Thoracic aorta (tissue), 2 donors: ENCODE measurements around the gene NRL. TPM values are rescaled to one million over a fixed set of nuclear protein-coding genes. Genes with fewer than 3 reads are reported as not detected.

Experiments
- ATAC-seq: fragments of 150-250 bp; one replicate; pipeline ENCODE4 v1.8.0; 2017; ENCODE audit warnings: low read depth; ENCODE audit not compliant: insufficient number of reproducible peaks, low FRiP score
- DNase-seq: peaks from one replicate; pipeline ENCODE4 v3.0.0-alpha.2; 2020; ENCODE audit warnings: low spot score
- H3K27ac ChIP-seq, 2 donors: fragments of 200-600 bp; sonication (generic); 1 replicate in 1 of 2; 2 replicates in 1 of 2; pipeline ENCODE4 v1.5.1; 2016; ENCODE audit warnings: mild to moderate bottlenecking in 2 of 2, moderate library complexity in 2 of 2
- H3K27me3 ChIP-seq: fragments of 200-600 bp; sonication (generic); replicated peaks from 2 replicates; pipeline ENCODE4 v1.6.0; 2016; ENCODE audit warnings: mild to moderate bottlenecking; ENCODE audit not compliant: insufficient read depth
- H3K36me3 ChIP-seq: fragments of 200-600 bp; sonication (generic); one replicate; pipeline ENCODE4 v1.5.1; 2016
- H3K4me1 ChIP-seq, 2 donors: fragments of 200-600 bp; sonication (generic); 1 replicate in 1 of 2; 2 replicates in 1 of 2; pipeline versions ENCODE4 v1.5.1 to v1.6.0; 2016; ENCODE audit warnings: low read depth in 2 of 2, mild to moderate bottlenecking in 1 of 2; ENCODE audit not compliant: control insufficient read depth in 1 of 2
- H3K4me3 ChIP-seq: fragments of 200-600 bp; sonication (generic); 2 replicates; pipeline ENCODE4 v1.5.1; 2016; ENCODE audit warnings: mild to moderate bottlenecking
- H3K9me3 ChIP-seq: fragments of 200-600 bp; sonication (generic); 2 replicates; pipeline ENCODE4 v1.5.1; 2016
- total RNA-seq, 2 donors: library from RNA; depleted of rRNA; stranded (reverse); fragments of >200 nt; gene quantifications; one replicate each; pipeline versions ENCODE4 v1.1.0 to v1.2.3, GENCODE V29; 2016
- TF ChIP-seq, protein P1 (sequence below): fragments of 200-600 bp; sonication (generic); IDR thresholded peaks from one replicate; pipeline ENCODE4 v1.5.1; 2019; ENCODE audit warnings: antibody characterized with exemption

Gene NRL
- total RNA-seq, 2 donors from 2014 or later: 0.92 to 6.1 TPM

DNA sequence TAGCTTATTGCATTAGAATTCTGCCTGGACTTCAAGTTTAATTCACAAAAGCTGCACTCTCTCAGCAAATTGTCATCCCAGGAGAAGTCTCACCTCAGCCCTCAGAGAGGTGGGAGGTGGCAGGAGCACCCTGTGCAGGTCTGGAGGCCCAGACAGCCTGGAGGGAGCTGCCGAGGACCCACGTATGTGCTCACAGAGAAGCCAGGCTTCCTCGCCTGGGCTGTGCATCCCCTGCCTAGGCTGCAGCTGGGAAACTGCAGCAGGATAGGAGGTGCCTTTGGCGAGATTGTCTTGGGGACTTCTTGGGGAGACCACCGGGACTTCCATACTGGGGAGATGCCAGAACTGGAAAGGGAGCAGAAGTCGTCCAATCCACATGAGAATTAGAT, 34.6 kb downstream of the NRL start:
- Histone ChIP-seq H3K27ac (no peak overlapping the region), H3K36me3 (no peaks in the 10 kb centered on the region), H3K4me3 (no peak overlapping the region), H3K4me1 (peaks cover 0 to 16% of the 10 kb centered on the region in 2 donors), H3K9me3 (no peaks in the 10 kb centered on the region), H3K27me3 (no peaks in the 10 kb centered on the region)
- ATAC-seq (no peak), DNase-seq (no peak)
- TF ChIP-seq, protein P1, sequence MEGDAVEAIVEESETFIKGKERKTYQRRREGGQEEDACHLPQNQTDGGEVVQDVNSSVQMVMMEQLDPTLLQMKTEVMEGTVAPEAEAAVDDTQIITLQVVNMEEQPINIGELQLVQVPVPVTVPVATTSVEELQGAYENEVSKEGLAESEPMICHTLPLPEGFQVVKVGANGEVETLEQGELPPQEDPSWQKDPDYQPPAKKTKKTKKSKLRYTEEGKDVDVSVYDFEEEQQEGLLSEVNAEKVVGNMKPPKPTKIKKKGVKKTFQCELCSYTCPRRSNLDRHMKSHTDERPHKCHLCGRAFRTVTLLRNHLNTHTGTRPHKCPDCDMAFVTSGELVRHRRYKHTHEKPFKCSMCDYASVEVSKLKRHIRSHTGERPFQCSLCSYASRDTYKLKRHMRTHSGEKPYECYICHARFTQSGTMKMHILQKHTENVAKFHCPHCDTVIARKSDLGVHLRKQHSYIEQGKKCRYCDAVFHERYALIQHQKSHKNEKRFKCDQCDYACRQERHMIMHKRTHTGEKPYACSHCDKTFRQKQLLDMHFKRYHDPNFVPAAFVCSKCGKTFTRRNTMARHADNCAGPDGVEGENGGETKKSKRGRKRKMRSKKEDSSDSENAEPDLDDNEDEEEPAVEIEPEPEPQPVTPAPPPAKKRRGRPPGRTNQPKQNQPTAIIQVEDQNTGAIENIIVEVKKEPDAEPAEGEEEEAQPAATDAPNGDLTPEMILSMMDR: no peak

DNA sequence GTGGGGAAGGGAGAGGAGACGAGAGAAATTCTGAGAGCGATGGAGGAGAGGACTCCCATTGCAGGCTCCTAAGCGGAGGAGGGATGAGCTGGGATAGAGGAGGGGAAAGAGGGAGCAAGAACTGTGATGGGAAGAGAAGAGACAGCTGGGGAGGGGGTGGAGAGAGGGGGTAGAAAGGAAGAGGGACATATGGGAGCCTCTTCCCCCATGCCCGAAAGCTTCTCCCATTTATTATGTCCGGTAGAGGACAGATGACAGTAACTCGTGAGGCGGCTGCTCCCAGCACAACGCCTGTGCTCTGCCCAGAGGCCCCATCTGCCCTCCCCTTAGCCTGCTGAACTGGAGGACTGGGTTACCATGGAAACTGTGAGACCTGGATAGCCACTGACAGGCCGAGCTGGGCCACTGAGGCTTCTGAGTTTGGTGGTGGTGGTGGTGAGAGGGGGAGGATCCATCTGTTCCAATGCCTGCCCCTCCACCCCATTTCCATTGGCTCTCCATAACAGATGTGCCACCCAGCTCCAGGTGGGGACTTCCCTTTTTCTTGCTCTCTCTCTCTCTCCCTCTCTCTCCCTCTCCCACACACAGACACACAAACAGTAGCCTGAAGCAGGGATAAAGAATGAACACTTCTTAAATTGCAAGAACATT, 35.1 kb downstream of the NRL start:
- ATAC-seq (no peak), DNase-seq (no peak)
- no peak overlapping the region for H3K27ac ChIP-seq
- TF ChIP-seq, protein P1: no peak
- no peaks in the 10 kb centered on the region for H3K36me3 ChIP-seq
- no peaks in the 10 kb centered on the region for H3K9me3 ChIP-seq
- H3K27me3 ChIP-seq: no peaks in the 10 kb centered on the region
- no peak overlapping the region for H3K4me3 ChIP-seq
- peaks cover 0 to 16% of the 10 kb centered on the region in 2 donors for H3K4me1 ChIP-seq

DNA sequence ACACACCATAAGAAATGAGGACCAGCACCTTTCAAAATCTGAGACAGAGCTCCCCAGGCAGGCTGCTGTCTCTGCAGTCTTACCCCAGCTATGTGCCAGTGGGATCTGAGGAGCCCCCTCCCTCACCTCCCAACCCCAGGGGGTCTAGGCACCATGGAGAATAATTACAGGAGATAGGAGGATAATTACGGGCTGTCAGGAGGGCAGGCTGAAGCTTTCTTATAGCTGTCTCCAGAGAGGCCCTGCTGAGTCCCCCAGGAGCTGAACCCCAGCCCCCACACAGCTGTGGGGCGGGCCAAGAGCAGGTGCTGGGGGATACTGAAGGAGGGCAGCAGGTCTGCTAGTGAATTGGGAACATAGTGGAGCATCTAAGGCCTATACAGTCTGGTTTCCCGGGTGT, 36.6 kb downstream of the NRL start:
- no peaks in the 10 kb centered on the region for H3K27me3 ChIP-seq
- H3K4me3 ChIP-seq: no peak overlapping the region
- H3K36me3 ChIP-seq: no peaks in the 10 kb centered on the region
- DNase-seq (no peak), ATAC-seq (no peak)
- no peaks in the 10 kb centered on the region for H3K9me3 ChIP-seq
- no peak overlapping the region for H3K27ac ChIP-seq
- peaks cover 0 to 16% of the 10 kb centered on the region in 2 donors for H3K4me1 ChIP-seq
- TF ChIP-seq, protein P1: no peak

DNA sequence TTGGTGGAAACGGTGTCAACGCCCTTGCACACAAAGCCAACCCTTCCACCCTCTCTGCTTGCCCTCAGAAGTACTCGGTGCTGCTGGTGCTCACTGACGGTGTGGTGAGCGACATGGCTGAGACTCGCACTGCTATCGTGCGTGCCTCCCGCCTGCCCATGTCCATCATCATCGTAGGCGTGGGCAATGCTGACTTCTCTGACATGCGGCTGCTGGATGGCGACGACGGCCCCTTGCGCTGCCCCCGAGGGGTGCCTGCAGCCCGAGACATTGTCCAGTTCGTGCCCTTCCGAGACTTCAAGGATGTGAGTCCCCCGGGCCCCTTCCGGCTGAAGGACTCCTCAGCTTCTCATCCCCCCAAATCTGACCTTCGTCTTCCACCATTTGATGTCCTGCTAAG, 37.7 kb downstream of the NRL start:
- no peak overlapping the region for H3K4me3 ChIP-seq
- no peaks in the 10 kb centered on the region for H3K36me3 ChIP-seq
- H3K4me1 ChIP-seq: peaks cover 0 to 26% of the 10 kb centered on the region in 2 donors
- H3K27ac ChIP-seq: no peak overlapping the region
- no peaks in the 10 kb centered on the region for H3K9me3 ChIP-seq
- ATAC-seq (no peak), DNase-seq (no peak)
- TF ChIP-seq, protein P1: no peak
- H3K27me3 ChIP-seq: no peaks in the 10 kb centered on the region

DNA sequence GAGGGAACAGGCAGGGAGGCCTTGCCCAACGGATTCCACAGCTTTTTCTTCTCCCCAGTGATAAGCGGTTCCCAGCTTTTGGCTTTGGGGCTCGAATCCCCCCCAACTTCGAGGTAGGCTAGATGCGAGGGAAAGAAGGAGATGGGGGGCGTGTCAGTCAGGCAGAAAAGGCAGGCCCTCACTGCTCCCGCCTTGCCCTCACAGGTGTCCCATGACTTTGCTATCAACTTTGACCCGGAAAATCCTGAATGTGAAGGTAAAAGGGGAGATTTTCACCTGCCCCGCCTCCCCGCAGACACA, 38.5 kb downstream of the NRL start:
- no peaks in the 10 kb centered on the region for H3K36me3 ChIP-seq
- ATAC-seq (no peak), DNase-seq (no peak)
- H3K9me3 ChIP-seq: no peaks in the 10 kb centered on the region
- H3K27me3 ChIP-seq: no peaks in the 10 kb centered on the region
- peaks cover 0 to 26% of the 10 kb centered on the region in 2 donors for H3K4me1 ChIP-seq
- no peak overlapping the region for H3K4me3 ChIP-seq
- TF ChIP-seq, protein P1: no peak
- no peak overlapping the region for H3K27ac ChIP-seq
